Calu3 (cell line): Measurements from ENCODE around the gene HMOX1. TPM values are rescaled to one million over a fixed set of nuclear protein-coding genes. Genes with fewer than 3 reads are reported as not detected.

Source experiments
- BruUV-seq: library from RNA; stranded (reverse); fragments of 400-500 nt; replicated peaks from 2 replicates; lab custom pipeline; 2021; lab: Mats Ljungman, UMichigan
- CTCF ChIA-PET: fragments of 300-600 bp; sonication (Branson Sonifier 250); formaldehyde crosslinking; loops from one replicate; lab custom pipeline; 2022; ENCODE audit warnings: antibody characterized with exemption; lab: Charles Lee
- DNase-seq: peaks from one replicate; pipeline ENCODE4 v3.0.0; 2022
- H3K27ac Mint-ChIP-seq: one replicate; pipeline ENCODE4 v1.8.0; 2022; ENCODE audit warnings: mixed read lengths; ENCODE audit not compliant: unreplicated experiment
- H3K27me3 Mint-ChIP-seq: one replicate; pipeline ENCODE4 v1.8.0; 2022; ENCODE audit warnings: mixed read lengths; ENCODE audit not compliant: unreplicated experiment
- H3K36me3 Mint-ChIP-seq: one replicate; pipeline ENCODE4 v1.8.0; 2022; ENCODE audit warnings: mild to moderate bottlenecking, moderate library complexity, mixed read lengths; ENCODE audit not compliant: insufficient read depth, unreplicated experiment
- H3K4me1 Mint-ChIP-seq: one replicate; pipeline ENCODE4 v1.8.0; 2022; ENCODE audit warnings: mild to moderate bottlenecking, low read depth, mixed read lengths; ENCODE audit not compliant: unreplicated experiment
- H3K4me3 Mint-ChIP-seq: one replicate; pipeline ENCODE4 v1.8.0; 2022; ENCODE audit warnings: mild to moderate bottlenecking, low read depth, moderate library complexity, mixed read lengths; ENCODE audit not compliant: unreplicated experiment
- H3K9me3 Mint-ChIP-seq: one replicate; pipeline ENCODE4 v1.8.0; 2022; ENCODE audit warnings: low read depth, mixed read lengths; ENCODE audit not compliant: unreplicated experiment
- intact Hi-C: fragments of 100-400 bp; cut with micrococcal nuclease; formaldehyde crosslinking; loops from one replicate; pipeline ENCODE4 v1.10.0; 2022; ENCODE audit not compliant: unreplicated experiment
- total RNA-seq: library from RNA; stranded (reverse); gene quantifications from 2 replicates; pipeline ENCODE4 v1.2.3, GENCODE V29; 2022
- TF ChIP-seq, protein P1 (sequence below): fragments of 200-600 bp; IDR thresholded peaks from one replicate; pipeline ENCODE4 v1.8.0; 2022; ENCODE audit warnings: antibody characterized with exemption; ENCODE audit not compliant: unreplicated experiment

HMOX1 gene
- total RNA-seq, 1 experiment from 2014 or later = 0.85 TPM

DNA sequence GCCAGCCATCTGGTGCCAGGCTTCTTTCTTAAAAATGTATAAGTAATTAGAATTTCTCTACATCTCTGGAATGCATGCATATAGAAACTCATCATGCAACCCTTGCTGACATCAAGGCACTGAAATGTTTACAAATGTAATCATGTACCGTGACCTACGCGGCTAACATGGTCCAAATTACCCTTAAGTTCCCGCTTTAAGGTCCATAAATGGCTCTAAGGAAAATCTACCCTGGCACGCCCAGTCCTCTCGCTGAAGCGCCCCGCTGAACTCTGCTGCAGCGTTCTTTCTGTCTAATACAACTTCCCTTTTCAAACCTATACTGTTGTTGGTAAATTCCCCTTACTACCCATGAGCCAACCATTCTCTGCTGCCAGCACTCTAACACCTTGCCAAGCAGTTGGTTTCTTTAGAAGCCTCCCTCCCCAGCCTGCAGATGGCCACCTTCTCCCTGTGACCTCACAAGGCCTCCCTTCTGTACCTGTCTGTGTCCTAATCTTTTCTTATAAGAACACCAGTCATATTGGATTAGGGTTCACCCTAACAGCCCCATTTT lies 13.5 kb upstream of the HMOX1 start:
- H3K27me3 Mint-ChIP-seq = no peaks in the 10 kb centered on the region
- H3K4me1 Mint-ChIP-seq = peaks cover 16% of the 10 kb centered on the region
- no TSS peak for BruUV-seq
- intact Hi-C loops = no loop called here
- TF ChIP-seq, protein P1, sequence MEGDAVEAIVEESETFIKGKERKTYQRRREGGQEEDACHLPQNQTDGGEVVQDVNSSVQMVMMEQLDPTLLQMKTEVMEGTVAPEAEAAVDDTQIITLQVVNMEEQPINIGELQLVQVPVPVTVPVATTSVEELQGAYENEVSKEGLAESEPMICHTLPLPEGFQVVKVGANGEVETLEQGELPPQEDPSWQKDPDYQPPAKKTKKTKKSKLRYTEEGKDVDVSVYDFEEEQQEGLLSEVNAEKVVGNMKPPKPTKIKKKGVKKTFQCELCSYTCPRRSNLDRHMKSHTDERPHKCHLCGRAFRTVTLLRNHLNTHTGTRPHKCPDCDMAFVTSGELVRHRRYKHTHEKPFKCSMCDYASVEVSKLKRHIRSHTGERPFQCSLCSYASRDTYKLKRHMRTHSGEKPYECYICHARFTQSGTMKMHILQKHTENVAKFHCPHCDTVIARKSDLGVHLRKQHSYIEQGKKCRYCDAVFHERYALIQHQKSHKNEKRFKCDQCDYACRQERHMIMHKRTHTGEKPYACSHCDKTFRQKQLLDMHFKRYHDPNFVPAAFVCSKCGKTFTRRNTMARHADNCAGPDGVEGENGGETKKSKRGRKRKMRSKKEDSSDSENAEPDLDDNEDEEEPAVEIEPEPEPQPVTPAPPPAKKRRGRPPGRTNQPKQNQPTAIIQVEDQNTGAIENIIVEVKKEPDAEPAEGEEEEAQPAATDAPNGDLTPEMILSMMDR = no peak
- CTCF ChIA-PET = no interaction called here
- H3K4me3 Mint-ChIP-seq = no peak overlapping the region
- peaks cover 8% of the 10 kb centered on the region for H3K36me3 Mint-ChIP-seq
- H3K27ac Mint-ChIP-seq = no peak overlapping the region
- DNase-seq = no peak
- H3K9me3 Mint-ChIP-seq = no peaks in the 10 kb centered on the region

DNA sequence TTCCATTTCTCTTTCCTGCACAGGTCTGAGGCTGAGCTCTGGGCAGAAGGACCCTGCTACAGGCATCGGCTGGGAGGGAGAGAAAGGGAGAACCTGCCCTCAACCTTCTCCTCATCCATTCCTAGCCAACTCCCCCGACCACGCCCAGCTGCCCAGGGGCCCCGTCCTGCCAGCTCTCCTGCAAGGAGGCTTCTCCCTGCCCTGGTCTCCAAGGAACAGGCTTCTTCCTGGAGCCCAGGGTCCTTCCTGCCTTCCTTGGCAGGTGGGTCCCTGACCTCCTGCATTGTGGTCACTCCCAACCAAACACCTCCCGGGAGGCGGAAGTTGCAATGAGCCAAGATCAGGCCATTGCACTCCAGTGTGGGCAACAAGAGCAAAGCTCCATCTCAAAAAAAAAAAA lies 12.5 kb upstream of the HMOX1 start:
- Mint-ChIP-seq H3K9me3 (no peaks in the 10 kb centered on the region), H3K27me3 (no peaks in the 10 kb centered on the region), H3K27ac (no peak overlapping the region), H3K36me3 (peaks cover 8% of the 10 kb centered on the region), H3K4me3 (no peak overlapping the region), H3K4me1 (peaks cover 16% of the 10 kb centered on the region)
- no TSS peak for BruUV-seq
- intact Hi-C loops = no loop called here
- CTCF ChIA-PET = interaction anchor here (0.6 kb wide), 1 partner anchor 26 kb away, joined by 4 read pairs; no protein-coding TSS in a partner anchor
- DNase-seq = no peak
- TF ChIP-seq, protein P1 = no peak

DNA sequence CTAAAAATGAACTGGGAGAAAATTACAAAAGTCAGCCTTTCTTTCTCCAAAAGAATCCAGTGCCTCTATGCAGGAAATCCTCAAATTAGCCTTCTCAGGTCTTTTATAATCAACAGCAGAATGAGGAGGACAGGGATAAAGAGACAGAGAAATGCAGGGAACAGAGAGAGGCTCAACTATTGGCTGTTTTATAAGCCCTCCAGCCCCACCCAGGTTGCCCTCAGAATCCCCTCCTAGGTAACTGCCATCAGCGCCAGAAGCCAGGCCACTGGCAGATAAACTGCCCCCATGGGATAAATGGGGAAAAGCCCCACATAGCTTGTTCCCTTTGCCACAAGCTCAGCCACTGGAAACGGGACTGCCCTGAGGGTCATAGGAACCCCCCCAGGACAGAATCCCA lies 10.9 kb upstream of the HMOX1 start:
- Mint-ChIP-seq H3K27me3 (no peaks in the 10 kb centered on the region), H3K27ac (no peak overlapping the region), H3K9me3 (no peaks in the 10 kb centered on the region), H3K4me1 (peaks cover 16% of the 10 kb centered on the region), H3K36me3 (peaks cover 8% of the 10 kb centered on the region), H3K4me3 (no peak overlapping the region)
- TF ChIP-seq, protein P1 = no peak
- CTCF ChIA-PET = no interaction called here
- intact Hi-C loops = no loop called here
- no TSS peak for BruUV-seq
- no peak for DNase-seq

DNA sequence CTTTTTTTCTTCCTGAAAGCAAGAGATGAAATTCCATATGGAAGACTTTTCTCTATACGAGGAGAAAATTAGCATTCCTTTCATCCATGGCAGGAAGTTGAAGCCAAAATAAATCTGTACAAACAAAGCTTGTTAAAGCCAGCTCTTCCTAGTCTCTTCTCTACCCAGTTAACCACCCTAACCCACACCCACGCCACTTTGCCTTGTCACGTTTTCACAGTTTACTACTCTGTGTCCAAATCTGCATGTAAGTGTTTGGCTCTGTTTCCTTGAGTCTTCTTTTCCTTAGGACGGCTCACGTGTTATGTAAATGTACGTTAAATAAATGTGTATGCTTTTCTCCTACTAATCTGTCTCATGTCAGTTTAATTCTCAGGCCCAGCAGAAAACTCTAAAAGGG lies 7.1 kb upstream of the HMOX1 start:
- Mint-ChIP-seq H3K27me3 (no peaks in the 10 kb centered on the region), H3K36me3 (peaks cover 21% of the 10 kb centered on the region), H3K4me3 (no peak overlapping the region), H3K4me1 (peaks cover 33% of the 10 kb centered on the region), H3K9me3 (no peaks in the 10 kb centered on the region), H3K27ac (no peak overlapping the region)
- intact Hi-C loops = no loop called here
- no peak for DNase-seq
- BruUV-seq = no TSS peak
- TF ChIP-seq, protein P1 = no peak
- CTCF ChIA-PET = no interaction called here
